ENCODE data around the gene SUV39H1. TPM values are rescaled to one million over a fixed set of nuclear protein-coding genes. Genes with fewer than 3 reads are reported as not detected.
"Not testable (repeated sequence)": the region's sequence is repeated elsewhere in the genome, so short reads cannot be mapped to it uniquely, and the experiment has no call there.

SUV39H1 gene
- total and polyA plus RNA-seq, 2 experiments from 2014 or later: 6.9 to 8.1 TPM

GRCh38 chrX:48676893-48677270 lies 19.7 kb upstream of the SUV39H1 start:
- Histone ChIP-seq H3K4me3 (peak overlapping the region; percentile 83), H3K9me3 (ENCODE audit: low read depth) (no peaks in the 10 kb centered on the region), H3K4me1 (ENCODE audit: low read depth) (no peaks in the 10 kb centered on the region), H3K27ac (peak overlapping the region; percentile 88), H3K36me3 (no peaks in the 10 kb centered on the region), H3K27me3 (no peaks in the 10 kb centered on the region)
- no peak for DNase-seq (ENCODE audit: low read depth in 1 of 2, low spot score in 1 of 2)
- no peak for TF ChIP-seq CTCF (IDR thresholded peaks at IDR 0.05; ENCODE audit: low read depth, low read length)

- Histone ChIP-seq H3K4me1 (ENCODE audit: low read depth) (no peaks in the 10 kb centered on the region), H3K27me3 (no peaks in the 10 kb centered on the region), H3K27ac (peak overlapping the region; percentile 88), H3K36me3 (no peaks in the 10 kb centered on the region), H3K4me3 (peak overlapping the region; percentile 83), H3K9me3 (ENCODE audit: low read depth) (no peaks in the 10 kb centered on the region)
- DNase-seq (ENCODE audit: low read depth in 1 of 2, low spot score in 1 of 2): no peak
- TF ChIP-seq CTCF (IDR thresholded peaks at IDR 0.05; ENCODE audit: low read depth, low read length): no peak
These were observed 19.0 kb upstream of the SUV39H1 start for GRCh38 chrX:48677516-48677915.

- not testable (repeated sequence) for H3K9me3 ChIP-seq (ENCODE audit: low read depth); H3K4me1 ChIP-seq (ENCODE audit: low read depth)
These were observed 16.1 kb upstream of the SUV39H1 start for GRCh38 chrX:48680467-48680866.

GRCh38 chrX:48680925-48681324 lies 15.6 kb upstream of the SUV39H1 start:
- not testable (repeated sequence) for DNase-seq (ENCODE audit: low read depth in 1 of 2, low spot score in 1 of 2); H3K27me3 ChIP-seq; H3K9me3 ChIP-seq (ENCODE audit: low read depth); H3K4me1 ChIP-seq (ENCODE audit: low read depth); H3K36me3 ChIP-seq; H3K4me3 ChIP-seq; H3K27ac ChIP-seq

More at GRCh38 chrX:48680467-48680866, 16.1 kb upstream of the SUV39H1 start:
- not testable (repeated sequence) for H3K27me3 ChIP-seq; H3K36me3 ChIP-seq; H3K27ac ChIP-seq; DNase-seq (ENCODE audit: low read depth in 1 of 2, low spot score in 1 of 2); H3K4me3 ChIP-seq

GRCh38 chrX:48681539-48682183 lies 14.9 kb upstream of the SUV39H1 start:
- Histone ChIP-seq H3K4me3 (no peak overlapping the region), H3K27me3 (no peaks in the 10 kb centered on the region), H3K36me3 (no peaks in the 10 kb centered on the region), H3K9me3 (ENCODE audit: low read depth) (no peaks in the 10 kb centered on the region), H3K27ac (no peak overlapping the region), H3K4me1 (ENCODE audit: low read depth) (no peaks in the 10 kb centered on the region)
- DNase-seq (ENCODE audit: low read depth in 1 of 2, low spot score in 1 of 2): no peak
- TF ChIP-seq CTCF (IDR thresholded peaks at IDR 0.05; ENCODE audit: low read depth, low read length): no peak

GRCh38 chrX:48682795-48683194 lies 13.7 kb upstream of the SUV39H1 start:
- not testable (repeated sequence) for H3K4me3 ChIP-seq; H3K36me3 ChIP-seq; DNase-seq (ENCODE audit: low read depth in 1 of 2, low spot score in 1 of 2); H3K27ac ChIP-seq; H3K4me1 ChIP-seq (ENCODE audit: low read depth); H3K27me3 ChIP-seq; H3K9me3 ChIP-seq (ENCODE audit: low read depth)

GRCh38 chrX:48683411-48683982 lies 13.0 kb upstream of the SUV39H1 start, which contains the start of gene WAS:
Gene WAS, plus strand, starts transcription at chrX:48683799. Its CDS starts 55 bp downstream, at chrX:48683854.
- Histone ChIP-seq H3K9me3 (ENCODE audit: low read depth) (no peaks in the 10 kb centered on the region), H3K36me3 (no peaks in the 10 kb centered on the region), H3K27ac (no peak within 1 kb of the TSS), H3K4me1 (ENCODE audit: low read depth) (no peaks in the 10 kb centered on the region), H3K4me3 (no peak within 1 kb of the TSS), H3K27me3 (no peaks in the 10 kb centered on the region)
- DNase-seq (ENCODE audit: low read depth in 1 of 2, low spot score in 1 of 2): no peak
- no peak for TF ChIP-seq CTCF (IDR thresholded peaks at IDR 0.05; ENCODE audit: low read depth, low read length)
